Esophagus muscularis mucosa (tissue), 4 donors: Measurements from ENCODE around the gene LIMCH1. TPM values are rescaled to one million over a fixed set of nuclear protein-coding genes. Genes with fewer than 3 reads are reported as not detected.
A peak's percentile ranks its signal among the peaks of the same experiment; 100 is the strongest.

ENCODE experiments used
- DNase-seq: peaks from one replicate; pipeline ENCODE4 v3.0.0-alpha.2; 2017; ENCODE audit errors: extremely low spot score
- H3K27ac ChIP-seq, 4 donors: fragments of 200-600 bp; sonication (generic); replicated peaks in 1 of 4; 1 replicate in 3 of 4; 2 replicates in 1 of 4; pipeline ENCODE4 v1.5.1; 2016 to 2019; ENCODE audit warnings: mild to moderate bottlenecking in 1 of 4
- H3K27me3 ChIP-seq, 4 donors: fragments of 200-600 bp; sonication (generic); one replicate each; pipeline versions ENCODE4 v1.5.1 to v1.6.0; 2016 to 2019
- H3K36me3 ChIP-seq, 4 donors: fragments of 200-600 bp; sonication (generic); one replicate each; pipeline ENCODE4 v1.5.1; 2016 to 2019
- H3K4me1 ChIP-seq, 4 donors: fragments of 200-600 bp; sonication (generic); one replicate each; pipeline ENCODE4 v1.5.1; 2016 to 2019
- H3K4me3 ChIP-seq, 4 donors: fragments of 200-600 bp; sonication (generic); 1 replicate in 2 of 4; 2 replicates in 2 of 4; pipeline ENCODE4 v1.5.1; 2016 to 2019; ENCODE audit warnings: mild to moderate bottlenecking in 4 of 4, moderate library complexity in 1 of 4
- H3K9me3 ChIP-seq, 4 donors: fragments of 200-600 bp; sonication (generic); 1 replicate in 3 of 4; 2 replicates in 1 of 4; pipeline ENCODE4 v1.5.1; 2016 to 2019
- EP300 ChIP-seq: sonication (generic); formaldehyde crosslinking; IDR thresholded peaks from one replicate; pipeline ENCODE4 v1.6.1; 2017; ENCODE audit warnings: antibody characterized with exemption
- POLR2A ChIP-seq: fragments of 450-650 bp; IDR thresholded peaks from one replicate; pipeline ENCODE4 v1.6.1; 2017; ENCODE audit warnings: antibody characterized with exemption, moderate library complexity, mild to moderate bottlenecking, low read depth
- POLR2AphosphoS5 ChIP-seq, 2 donors: sonication (generic); formaldehyde crosslinking; IDR thresholded peaks; one replicate each; pipeline ENCODE4 v1.6.1; 2017; ENCODE audit warnings: antibody characterized with exemption in 2 of 2
- WGBS: methylation state at CpG from one replicate; pipeline ENCODE4 v1.1.5; 2018; 5-methylcytosine and 5-hydroxymethylcytosine counted together
- intact Hi-C: fragments of 100-400 bp; cut with DNase I; formaldehyde crosslinking; loops from one replicate; pipeline ENCODE4 v1.15.1; 2023
- total RNA-seq, 4 donors: library from RNA; depleted of rRNA; stranded (reverse); fragments of >200 nt; gene quantifications; one replicate each; pipeline versions ENCODE4 v1.1.0 to v1.2.1, GENCODE V29; 2016
- TF ChIP-seq, protein P1 (sequence below), 3 experiments: fragments of 200-600 bp in 2 of 3; fragments of 450-650 bp in 1 of 3; sonication (generic) in 2 of 3; IDR thresholded peaks; one replicate each; pipeline ENCODE4 v1.5.1; 2017 to 2019; ENCODE audit warnings: antibody characterized with exemption in 3 of 3, mild to moderate bottlenecking in 2 of 3, moderate library complexity in 1 of 3

The LIMCH1 gene
- total RNA-seq, 4 donors from 2014 or later, result 49.0 to 101 (median 72.1) TPM

DNA sequence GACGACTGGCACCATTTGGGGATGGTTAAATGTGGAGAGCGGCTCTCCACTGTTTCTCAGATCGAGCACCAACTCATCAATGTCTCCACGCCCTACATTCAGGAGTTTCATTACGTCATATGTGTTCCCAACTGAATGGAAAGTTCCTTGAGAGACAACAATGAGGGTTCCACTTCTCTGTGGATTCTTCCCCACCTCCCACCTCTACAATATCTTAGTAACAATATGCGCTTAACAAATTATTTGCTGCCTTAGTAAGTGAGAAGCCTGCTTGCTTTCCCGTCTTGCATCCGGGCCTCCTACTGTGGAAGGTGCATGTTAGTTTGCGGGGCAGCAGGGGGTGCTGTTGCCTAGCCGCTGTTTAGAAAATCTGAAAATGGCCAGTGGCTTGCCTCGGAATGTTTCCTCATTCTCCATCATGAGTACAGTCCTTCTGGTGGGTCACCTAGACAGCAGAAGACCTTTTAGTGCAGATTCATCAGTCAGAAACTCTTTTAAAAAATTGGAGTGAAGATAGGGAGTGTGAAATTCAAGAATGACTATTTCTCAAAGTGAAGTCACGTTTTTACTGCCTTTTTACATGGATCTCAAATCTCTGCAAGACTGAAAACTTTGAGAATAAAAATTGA lies 154.9 kb downstream of the LIMCH1 start:
- no peak overlapping the region for H3K27ac ChIP-seq
- WGBS, result 44% methylated on average over 12 of the region's 12 CpGs
- no peaks in the 10 kb centered on the region for H3K9me3 ChIP-seq
- no peak overlapping the region for H3K4me3 ChIP-seq
- no peaks in the 10 kb centered on the region for H3K4me1 ChIP-seq
- H3K36me3 ChIP-seq, result peaks cover 3 to 90% (median 46%) of the 10 kb centered on the region in 4 donors
- TF ChIP-seq POLR2A, result no peak
- TF ChIP-seq POLR2AphosphoS5 (IDR thresholded peaks at IDR 0.05), result no peak
- no peak for TF ChIP-seq EP300
- TF ChIP-seq, protein P1, sequence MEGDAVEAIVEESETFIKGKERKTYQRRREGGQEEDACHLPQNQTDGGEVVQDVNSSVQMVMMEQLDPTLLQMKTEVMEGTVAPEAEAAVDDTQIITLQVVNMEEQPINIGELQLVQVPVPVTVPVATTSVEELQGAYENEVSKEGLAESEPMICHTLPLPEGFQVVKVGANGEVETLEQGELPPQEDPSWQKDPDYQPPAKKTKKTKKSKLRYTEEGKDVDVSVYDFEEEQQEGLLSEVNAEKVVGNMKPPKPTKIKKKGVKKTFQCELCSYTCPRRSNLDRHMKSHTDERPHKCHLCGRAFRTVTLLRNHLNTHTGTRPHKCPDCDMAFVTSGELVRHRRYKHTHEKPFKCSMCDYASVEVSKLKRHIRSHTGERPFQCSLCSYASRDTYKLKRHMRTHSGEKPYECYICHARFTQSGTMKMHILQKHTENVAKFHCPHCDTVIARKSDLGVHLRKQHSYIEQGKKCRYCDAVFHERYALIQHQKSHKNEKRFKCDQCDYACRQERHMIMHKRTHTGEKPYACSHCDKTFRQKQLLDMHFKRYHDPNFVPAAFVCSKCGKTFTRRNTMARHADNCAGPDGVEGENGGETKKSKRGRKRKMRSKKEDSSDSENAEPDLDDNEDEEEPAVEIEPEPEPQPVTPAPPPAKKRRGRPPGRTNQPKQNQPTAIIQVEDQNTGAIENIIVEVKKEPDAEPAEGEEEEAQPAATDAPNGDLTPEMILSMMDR (IDR thresholded peaks at IDR 0.05), result peak; percentile 60 to 82 (median 73)
- intact Hi-C loops, result loop anchor here (2.0 kb wide), 1 partner anchor 194 kb away; no protein-coding TSS in a partner anchor
- no peak for DNase-seq
- H3K27me3 ChIP-seq, result no peaks in the 10 kb centered on the region

DNA sequence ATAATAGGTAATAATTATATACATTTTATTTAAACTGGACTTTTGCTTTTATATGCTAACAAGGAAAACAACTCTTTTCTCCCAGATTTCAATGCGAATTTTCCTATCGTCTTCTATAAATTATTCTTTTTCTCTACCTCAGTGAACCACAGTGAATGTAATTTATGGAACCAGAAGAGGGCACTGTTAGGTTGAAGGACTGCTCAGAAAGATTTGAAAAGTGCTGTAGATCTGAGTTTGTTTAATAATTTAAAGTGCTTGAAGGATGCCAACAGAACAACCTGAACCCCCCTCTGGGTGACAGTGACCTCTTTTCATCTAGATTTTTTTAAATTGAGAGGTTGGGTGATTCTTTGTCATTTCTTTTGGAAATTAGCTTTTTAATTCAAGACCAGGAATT lies 155.7 kb downstream of the LIMCH1 start:
- H3K27me3 ChIP-seq, result no peaks in the 10 kb centered on the region
- H3K4me3 ChIP-seq, result no peak overlapping the region
- peaks cover 7 to 90% (median 45%) of the 10 kb centered on the region in 4 donors for H3K36me3 ChIP-seq
- TF ChIP-seq POLR2AphosphoS5 (IDR thresholded peaks at IDR 0.05) (no peak), EP300 (no peak), POLR2A (no peak)
- TF ChIP-seq, protein P1 (IDR thresholded peaks at IDR 0.05), result peak in 2 of 3 experiments; percentile 7 to 30
- H3K4me1 ChIP-seq, result no peaks in the 10 kb centered on the region
- no peak for DNase-seq
- 38% methylated on average over 2 of the region's 2 CpGs for WGBS
- no peak overlapping the region for H3K27ac ChIP-seq
- intact Hi-C loops, result loop anchor here (2.0 kb wide), 1 partner anchor 193 kb away; no protein-coding TSS in a partner anchor
- no peaks in the 10 kb centered on the region for H3K9me3 ChIP-seq

DNA sequence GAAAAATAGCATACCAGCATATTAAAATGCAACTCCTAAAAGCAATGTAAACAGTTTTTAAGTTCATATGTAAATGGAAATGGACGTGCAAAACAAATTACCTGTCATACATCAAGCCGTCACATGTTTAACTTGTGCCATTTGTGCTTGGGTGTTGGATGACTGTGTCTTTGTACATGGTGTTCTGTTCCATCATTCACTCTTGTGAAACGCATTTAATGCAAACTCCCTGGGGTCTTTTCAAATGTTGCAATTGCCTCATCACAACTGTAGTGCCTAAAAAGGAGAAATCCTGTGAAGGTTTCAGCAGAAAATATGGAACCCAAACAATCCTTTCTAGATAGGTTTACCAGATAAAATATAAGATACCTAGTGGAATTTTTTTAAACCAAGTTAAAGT lies 158.2 kb downstream of the LIMCH1 start:
- Histone ChIP-seq H3K27ac (no peak overlapping the region), H3K27me3 (no peaks in the 10 kb centered on the region), H3K4me1 (no peaks in the 10 kb centered on the region), H3K36me3 (peaks cover 7 to 74% (median 28%) of the 10 kb centered on the region in 4 donors), H3K4me3 (no peak overlapping the region), H3K9me3 (no peaks in the 10 kb centered on the region)
- intact Hi-C loops, result no loop called here
- DNase-seq, result no peak
- WGBS, result 76% methylated on average over 3 of the region's 3 CpGs
- TF ChIP-seq EP300 (no peak), POLR2AphosphoS5 (IDR thresholded peaks at IDR 0.05) (no peak), POLR2A (no peak)
- TF ChIP-seq, protein P1 (IDR thresholded peaks at IDR 0.05), result no peak

DNA sequence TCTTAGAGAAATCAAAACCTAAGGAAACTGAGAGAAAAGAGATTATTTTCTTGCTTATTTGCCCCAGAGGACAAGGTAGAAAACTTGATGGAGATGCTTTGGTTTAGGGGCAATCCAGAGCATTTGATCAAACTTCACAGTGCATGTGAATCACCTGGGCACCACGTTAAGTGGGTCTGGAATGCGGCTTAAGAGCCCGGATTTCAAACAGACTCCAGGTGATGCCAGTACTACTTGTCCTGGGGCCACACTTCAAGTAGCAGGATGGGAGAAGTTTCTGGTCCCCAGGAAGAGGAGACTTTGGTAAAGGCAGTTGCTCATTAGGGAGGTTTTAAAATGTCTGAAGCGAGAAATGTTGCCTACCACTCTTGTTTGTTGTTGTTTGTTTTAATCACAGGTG lies 158.8 kb downstream of the LIMCH1 start:
- intact Hi-C loops, result no loop called here
- no peaks in the 10 kb centered on the region for H3K9me3 ChIP-seq
- no peak for DNase-seq
- H3K4me3 ChIP-seq, result no peak overlapping the region
- no peak for TF ChIP-seq POLR2AphosphoS5 (IDR thresholded peaks at IDR 0.05)
- no peaks in the 10 kb centered on the region for H3K27me3 ChIP-seq
- 79% methylated on average over 4 of the region's 4 CpGs for WGBS
- H3K36me3 ChIP-seq, result peaks cover 7 to 68% (median 24%) of the 10 kb centered on the region in 4 donors
- H3K27ac ChIP-seq, result no peak overlapping the region
- no peaks in the 10 kb centered on the region for H3K4me1 ChIP-seq

DNA sequence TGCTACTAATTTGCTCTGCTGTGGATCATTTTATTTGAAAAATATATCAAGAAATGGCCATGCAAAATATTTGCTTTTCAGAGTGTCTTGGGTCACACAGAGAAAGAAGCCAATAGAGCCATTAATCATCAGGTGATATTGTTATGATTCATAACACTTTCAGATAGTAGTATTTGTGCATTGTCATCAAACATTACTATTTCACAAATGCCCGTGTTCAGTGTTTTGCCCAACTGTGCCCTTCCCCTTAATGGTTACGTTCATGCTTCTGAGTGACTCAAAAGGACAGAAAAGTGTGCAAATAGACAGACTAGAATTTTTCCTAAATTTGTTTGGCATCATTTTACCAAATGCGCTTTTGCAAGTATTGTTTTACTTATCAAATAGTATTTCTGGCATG lies 164.0 kb downstream of the LIMCH1 start:
- Histone ChIP-seq H3K4me1 (no peaks in the 10 kb centered on the region), H3K27me3 (no peaks in the 10 kb centered on the region), H3K9me3 (no peaks in the 10 kb centered on the region), H3K27ac (no peak overlapping the region), H3K36me3 (peaks cover 7 to 26% (median 16%) of the 10 kb centered on the region in 4 donors), H3K4me3 (no peak overlapping the region)
- no peak for DNase-seq
- 89% methylated on average over 3 of the region's 3 CpGs for WGBS
- TF ChIP-seq, protein P1 (IDR thresholded peaks at IDR 0.05), result no peak
- TF ChIP-seq EP300 (no peak), POLR2AphosphoS5 (IDR thresholded peaks at IDR 0.05) (no peak), POLR2A (no peak)
- intact Hi-C loops, result no loop called here
